ENCODE data around the gene AVPI1.
A peak's percentile ranks its signal among the peaks of the same experiment; 100 is the strongest.

The AVPI1 gene

DNA sequence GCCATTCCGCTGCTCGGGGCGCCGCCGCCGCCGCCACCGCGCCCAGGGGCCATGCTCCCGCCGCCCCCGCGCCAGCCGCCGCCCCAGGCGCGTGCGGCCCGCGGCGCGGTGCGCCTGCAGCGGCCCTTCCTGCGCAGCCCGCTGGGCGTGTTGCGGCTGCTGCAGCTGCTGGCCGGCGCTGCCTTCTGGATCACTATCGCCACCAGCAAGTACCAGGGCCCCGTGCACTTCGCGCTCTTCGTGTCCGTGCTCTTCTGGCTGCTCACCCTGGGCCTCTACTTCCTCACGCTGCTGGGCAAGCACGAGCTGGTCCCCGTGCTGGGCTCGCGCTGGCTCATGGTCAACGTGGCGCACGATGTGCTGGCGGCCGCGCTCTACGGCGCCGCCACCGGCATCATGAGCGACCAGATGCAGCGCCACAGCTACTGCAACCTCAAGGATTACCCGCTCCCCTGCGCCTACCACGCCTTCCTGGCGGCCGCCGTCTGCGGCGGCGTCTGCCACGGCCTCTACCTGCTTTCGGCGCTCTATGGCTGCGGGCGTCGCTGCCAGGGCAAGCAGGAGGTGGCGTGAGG is 26.9 kb upstream of the AVPI1 start (continued):
- TF ChIP-seq, protein P1, sequence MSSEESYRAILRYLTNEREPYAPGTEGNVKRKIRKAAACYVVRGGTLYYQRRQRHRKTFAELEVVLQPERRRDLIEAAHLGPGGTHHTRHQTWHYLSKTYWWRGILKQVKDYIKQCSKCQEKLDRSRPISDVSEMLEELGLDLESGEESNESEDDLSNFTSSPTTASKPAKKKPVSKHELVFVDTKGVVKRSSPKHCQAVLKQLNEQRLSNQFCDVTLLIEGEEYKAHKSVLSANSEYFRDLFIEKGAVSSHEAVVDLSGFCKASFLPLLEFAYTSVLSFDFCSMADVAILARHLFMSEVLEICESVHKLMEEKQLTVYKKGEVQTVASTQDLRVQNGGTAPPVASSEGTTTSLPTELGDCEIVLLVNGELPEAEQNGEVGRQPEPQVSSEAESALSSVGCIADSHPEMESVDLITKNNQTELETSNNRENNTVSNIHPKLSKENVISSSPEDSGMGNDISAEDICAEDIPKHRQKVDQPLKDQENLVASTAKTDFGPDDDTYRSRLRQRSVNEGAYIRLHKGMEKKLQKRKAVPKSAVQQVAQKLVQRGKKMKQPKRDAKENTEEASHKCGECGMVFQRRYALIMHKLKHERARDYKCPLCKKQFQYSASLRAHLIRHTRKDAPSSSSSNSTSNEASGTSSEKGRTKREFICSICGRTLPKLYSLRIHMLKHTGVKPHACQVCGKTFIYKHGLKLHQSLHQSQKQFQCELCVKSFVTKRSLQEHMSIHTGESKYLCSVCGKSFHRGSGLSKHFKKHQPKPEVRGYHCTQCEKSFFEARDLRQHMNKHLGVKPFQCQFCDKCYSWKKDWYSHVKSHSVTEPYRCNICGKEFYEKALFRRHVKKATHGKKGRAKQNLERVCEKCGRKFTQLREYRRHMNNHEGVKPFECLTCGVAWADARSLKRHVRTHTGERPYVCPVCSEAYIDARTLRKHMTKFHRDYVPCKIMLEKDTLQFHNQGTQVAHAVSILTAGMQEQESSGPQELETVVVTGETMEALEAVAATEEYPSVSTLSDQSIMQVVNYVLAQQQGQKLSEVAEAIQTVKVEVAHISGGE (tag by site-specific recombination; conservative IDR thresholded peaks at IDR 0.05; ENCODE audit: low read depth): no peak
- TF ChIP-seq IKZF3 (tag by site-specific recombination; IDR thresholded peaks at IDR 0.05) (no peak), OSR2 (tag by site-specific recombination; IDR thresholded peaks at IDR 0.05) (peak; percentile 5; the same call in 1 of the 2 replicates), ZNF114 (tag by site-specific recombination; IDR thresholded peaks at IDR 0.05) (no peak), ZNF660 (tag by site-specific recombination; IDR thresholded peaks at IDR 0.05) (peak; percentile 47; the same call in 1 of the 2 replicates), ZNF561 (tag by site-specific recombination; IDR thresholded peaks at IDR 0.05; ENCODE audit: borderline replicate concordance) (no peak), ZNF837 (tag by site-specific recombination; IDR thresholded peaks at IDR 0.05) (no peak), ZNF2 (tag by site-specific recombination; IDR thresholded peaks at IDR 0.05) (peak; percentile 23; the same call in 1 of the 2 replicates), ZNF785 (tag by site-specific recombination; IDR thresholded peaks at IDR 0.05) (0 out of 2 replicates have a peak, but pooled peaks have one; percentile 5), ZNF292 (tag by site-specific recombination; IDR thresholded peaks at IDR 0.05; ENCODE audit: borderline replicate concordance, low read depth) (no peak), ZNF214 (tag by site-specific recombination; IDR thresholded peaks at IDR 0.05; ENCODE audit: borderline replicate concordance) (no peak), ZNF155 (tag by site-specific recombination; IDR thresholded peaks at IDR 0.05) (no peak), ZNF600 (tag by site-specific recombination; IDR thresholded peaks at IDR 0.05) (peak; percentile 66), KLF7 (tag by site-specific recombination; IDR thresholded peaks at IDR 0.05; ENCODE audit: borderline replicate concordance) (no peak), ZNF707 (tag by site-specific recombination; IDR thresholded peaks at IDR 0.05) (no peak), ZNF311 (tag by site-specific recombination; IDR thresholded peaks at IDR 0.05; ENCODE audit: borderline replicate concordance) (no peak), ZNF501 (tag by site-specific recombination; IDR thresholded peaks at IDR 0.05) (0 out of 2 replicates have a peak, but pooled peaks have one; percentile 19), ZNF768 (tag by site-specific recombination; IDR thresholded peaks at IDR 0.05) (no peak), GLIS2 (tag by site-specific recombination; IDR thresholded peaks at IDR 0.05) (no peak), ZNF10 (tag by site-specific recombination; IDR thresholded peaks at IDR 0.05) (0 out of 2 replicates have a peak, but pooled peaks have one; percentile 11), ZNF324 (tag by site-specific recombination; IDR thresholded peaks at IDR 0.05) (no peak), GLIS1 (tag by site-specific recombination; IDR thresholded peaks at IDR 0.05) (peak; percentile 20; the same call in 1 of the 2 replicates), ZNF558 (tag by site-specific recombination; IDR thresholded peaks at IDR 0.05) (no peak), ZNF585B (tag by site-specific recombination; IDR thresholded peaks at IDR 0.05) (peak; percentile 4; the same call in 1 of the 2 replicates)
- TF ChIP-seq, protein P2, sequence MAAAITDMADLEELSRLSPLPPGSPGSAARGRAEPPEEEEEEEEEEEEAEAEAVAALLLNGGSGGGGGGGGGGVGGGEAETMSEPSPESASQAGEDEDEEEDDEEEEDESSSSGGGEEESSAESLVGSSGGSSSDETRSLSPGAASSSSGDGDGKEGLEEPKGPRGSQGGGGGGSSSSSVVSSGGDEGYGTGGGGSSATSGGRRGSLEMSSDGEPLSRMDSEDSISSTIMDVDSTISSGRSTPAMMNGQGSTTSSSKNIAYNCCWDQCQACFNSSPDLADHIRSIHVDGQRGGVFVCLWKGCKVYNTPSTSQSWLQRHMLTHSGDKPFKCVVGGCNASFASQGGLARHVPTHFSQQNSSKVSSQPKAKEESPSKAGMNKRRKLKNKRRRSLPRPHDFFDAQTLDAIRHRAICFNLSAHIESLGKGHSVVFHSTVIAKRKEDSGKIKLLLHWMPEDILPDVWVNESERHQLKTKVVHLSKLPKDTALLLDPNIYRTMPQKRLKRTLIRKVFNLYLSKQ (tag by site-specific recombination; IDR thresholded peaks at IDR 0.05; ENCODE audit: borderline replicate concordance): no peak
- TF ChIP-seq, protein P3, sequence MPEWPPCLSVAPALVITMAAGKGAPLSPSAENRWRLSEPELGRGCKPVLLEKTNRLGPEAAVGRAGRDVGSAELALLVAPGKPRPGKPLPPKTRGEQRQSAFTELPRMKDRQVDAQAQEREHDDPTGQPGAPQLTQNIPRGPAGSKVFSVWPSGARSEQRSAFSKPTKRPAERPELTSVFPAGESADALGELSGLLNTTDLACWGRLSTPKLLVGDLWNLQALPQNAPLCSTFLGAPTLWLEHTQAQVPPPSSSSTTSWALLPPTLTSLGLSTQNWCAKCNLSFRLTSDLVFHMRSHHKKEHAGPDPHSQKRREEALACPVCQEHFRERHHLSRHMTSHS (tag by site-specific recombination; IDR thresholded peaks at IDR 0.05): no peak
- TF ChIP-seq, protein P4, sequence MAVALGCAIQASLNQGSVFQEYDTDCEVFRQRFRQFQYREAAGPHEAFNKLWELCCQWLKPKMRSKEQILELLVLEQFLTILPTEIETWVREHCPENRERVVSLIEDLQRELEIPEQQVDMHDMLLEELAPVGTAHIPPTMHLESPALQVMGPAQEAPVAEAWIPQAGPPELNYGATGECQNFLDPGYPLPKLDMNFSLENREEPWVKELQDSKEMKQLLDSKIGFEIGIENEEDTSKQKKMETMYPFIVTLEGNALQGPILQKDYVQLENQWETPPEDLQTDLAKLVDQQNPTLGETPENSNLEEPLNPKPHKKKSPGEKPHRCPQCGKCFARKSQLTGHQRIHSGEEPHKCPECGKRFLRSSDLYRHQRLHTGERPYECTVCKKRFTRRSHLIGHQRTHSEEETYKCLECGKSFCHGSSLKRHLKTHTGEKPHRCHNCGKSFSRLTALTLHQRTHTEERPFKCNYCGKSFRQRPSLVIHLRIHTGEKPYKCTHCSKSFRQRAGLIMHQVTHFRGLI (tag by site-specific recombination; IDR thresholded peaks at IDR 0.05): peak; percentile 50; the same call in 1 of the 2 replicates
- TF ChIP-seq, protein P5, sequence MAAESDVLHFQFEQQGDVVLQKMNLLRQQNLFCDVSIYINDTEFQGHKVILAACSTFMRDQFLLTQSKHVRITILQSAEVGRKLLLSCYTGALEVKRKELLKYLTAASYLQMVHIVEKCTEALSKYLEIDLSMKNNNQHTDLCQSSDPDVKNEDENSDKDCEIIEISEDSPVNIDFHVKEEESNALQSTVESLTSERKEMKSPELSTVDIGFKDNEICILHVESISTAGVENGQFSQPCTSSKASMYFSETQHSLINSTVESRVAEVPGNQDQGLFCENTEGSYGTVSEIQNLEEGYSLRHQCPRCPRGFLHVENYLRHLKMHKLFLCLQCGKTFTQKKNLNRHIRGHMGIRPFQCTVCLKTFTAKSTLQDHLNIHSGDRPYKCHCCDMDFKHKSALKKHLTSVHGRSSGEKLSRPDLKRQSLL (tag by site-specific recombination; IDR thresholded peaks at IDR 0.05): no peak
- TF ChIP-seq, protein P6, sequence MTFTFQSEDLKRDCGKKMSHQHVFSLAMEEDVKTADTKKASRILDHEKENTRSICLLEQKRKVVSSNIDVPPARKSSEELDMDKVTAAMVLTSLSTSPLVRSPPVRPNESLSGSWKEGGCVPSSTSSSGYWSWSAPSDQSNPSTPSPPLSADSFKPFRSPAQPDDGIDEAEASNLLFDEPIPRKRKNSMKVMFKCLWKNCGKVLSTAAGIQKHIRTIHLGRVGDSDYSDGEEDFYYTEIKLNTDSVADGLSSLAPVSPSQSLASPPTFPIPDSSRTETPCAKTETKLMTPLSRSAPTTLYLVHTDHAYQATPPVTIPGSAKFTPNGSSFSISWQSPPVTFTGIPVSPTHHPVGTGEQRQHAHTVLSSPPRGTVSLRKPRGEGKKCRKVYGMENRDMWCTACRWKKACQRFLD (tag by site-specific recombination; IDR thresholded peaks at IDR 0.05): no peak
- TF ChIP-seq, protein P7, sequence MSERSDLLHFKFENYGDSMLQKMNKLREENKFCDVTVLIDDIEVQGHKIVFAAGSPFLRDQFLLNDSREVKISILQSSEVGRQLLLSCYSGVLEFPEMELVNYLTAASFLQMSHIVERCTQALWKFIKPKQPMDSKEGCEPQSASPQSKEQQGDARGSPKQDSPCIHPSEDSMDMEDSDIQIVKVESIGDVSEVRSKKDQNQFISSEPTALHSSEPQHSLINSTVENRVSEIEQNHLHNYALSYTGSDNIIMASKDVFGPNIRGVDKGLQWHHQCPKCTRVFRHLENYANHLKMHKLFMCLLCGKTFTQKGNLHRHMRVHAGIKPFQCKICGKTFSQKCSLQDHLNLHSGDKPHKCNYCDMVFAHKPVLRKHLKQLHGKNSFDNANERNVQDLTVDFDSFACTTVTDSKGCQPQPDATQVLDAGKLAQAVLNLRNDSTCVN (tag by site-specific recombination; optimal IDR thresholded peaks at IDR 0.05): peak; percentile 98

Data from HEK293 (cell line).